HG03159 (cell line): ENCODE measurements around the gene GPR158.
"Not testable (repeated sequence)": the region's sequence is repeated elsewhere in the genome, so short reads cannot be mapped to it uniquely, and the experiment has no call there.

ENCODE experiments used
- ATAC-seq: cut with Tn5 transposase; IDR thresholded peaks from one replicate; pipeline ENCODE4 v1.9.1; 2021; ENCODE audit warnings: mild to moderate bottlenecking, moderate library complexity; ENCODE audit not compliant: unreplicated experiment

The GPR158 gene, protein sequence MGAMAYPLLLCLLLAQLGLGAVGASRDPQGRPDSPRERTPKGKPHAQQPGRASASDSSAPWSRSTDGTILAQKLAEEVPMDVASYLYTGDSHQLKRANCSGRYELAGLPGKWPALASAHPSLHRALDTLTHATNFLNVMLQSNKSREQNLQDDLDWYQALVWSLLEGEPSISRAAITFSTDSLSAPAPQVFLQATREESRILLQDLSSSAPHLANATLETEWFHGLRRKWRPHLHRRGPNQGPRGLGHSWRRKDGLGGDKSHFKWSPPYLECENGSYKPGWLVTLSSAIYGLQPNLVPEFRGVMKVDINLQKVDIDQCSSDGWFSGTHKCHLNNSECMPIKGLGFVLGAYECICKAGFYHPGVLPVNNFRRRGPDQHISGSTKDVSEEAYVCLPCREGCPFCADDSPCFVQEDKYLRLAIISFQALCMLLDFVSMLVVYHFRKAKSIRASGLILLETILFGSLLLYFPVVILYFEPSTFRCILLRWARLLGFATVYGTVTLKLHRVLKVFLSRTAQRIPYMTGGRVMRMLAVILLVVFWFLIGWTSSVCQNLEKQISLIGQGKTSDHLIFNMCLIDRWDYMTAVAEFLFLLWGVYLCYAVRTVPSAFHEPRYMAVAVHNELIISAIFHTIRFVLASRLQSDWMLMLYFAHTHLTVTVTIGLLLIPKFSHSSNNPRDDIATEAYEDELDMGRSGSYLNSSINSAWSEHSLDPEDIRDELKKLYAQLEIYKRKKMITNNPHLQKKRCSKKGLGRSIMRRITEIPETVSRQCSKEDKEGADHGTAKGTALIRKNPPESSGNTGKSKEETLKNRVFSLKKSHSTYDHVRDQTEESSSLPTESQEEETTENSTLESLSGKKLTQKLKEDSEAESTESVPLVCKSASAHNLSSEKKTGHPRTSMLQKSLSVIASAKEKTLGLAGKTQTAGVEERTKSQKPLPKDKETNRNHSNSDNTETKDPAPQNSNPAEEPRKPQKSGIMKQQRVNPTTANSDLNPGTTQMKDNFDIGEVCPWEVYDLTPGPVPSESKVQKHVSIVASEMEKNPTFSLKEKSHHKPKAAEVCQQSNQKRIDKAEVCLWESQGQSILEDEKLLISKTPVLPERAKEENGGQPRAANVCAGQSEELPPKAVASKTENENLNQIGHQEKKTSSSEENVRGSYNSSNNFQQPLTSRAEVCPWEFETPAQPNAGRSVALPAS (N-terminal part only)

DNA sequence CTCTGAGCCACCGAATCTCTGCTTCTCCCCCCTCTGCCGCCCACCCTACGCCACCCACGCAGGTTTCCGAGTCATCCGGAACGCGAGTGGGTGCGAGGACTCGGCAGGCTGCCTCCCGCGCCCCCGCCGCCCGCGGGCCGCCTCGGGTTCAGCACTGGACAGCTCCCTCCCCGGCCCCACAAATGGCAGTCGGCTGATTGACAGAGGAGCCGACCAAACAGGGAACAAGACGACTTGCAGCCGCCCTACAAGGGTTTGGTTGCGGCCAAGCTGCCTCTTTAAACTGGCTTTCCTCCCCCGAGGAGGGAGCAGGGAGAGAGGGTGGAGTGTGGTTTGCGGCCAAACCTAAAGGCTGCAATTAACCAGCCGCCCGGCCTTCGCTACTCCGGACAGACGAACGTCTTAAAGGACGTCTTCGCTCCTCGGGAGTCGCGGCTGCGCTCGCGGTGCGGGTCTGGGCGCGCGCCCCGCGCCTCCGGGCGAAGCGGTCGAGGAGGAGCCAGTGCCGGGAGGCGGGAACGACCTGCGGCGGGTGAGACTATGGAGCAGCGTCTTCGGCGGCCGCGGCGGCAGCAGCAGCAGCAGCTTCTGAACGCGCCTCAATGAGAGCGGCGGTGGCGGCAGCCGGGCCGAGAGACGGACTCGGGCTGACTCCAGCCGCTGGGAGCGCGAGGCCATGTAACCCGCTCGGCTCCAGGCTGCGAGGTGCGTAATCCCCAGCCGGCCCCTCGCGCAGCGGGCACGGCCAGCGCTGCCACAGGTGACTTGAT is at the start of gene GPR158:
Gene GPR158 (plus strand): TSS at position 541 of the 770 bp plus-strand sequence. CDS start 420 bp downstream, outside the sequence.
- peak; percentile 83 for ATAC-seq

DNA sequence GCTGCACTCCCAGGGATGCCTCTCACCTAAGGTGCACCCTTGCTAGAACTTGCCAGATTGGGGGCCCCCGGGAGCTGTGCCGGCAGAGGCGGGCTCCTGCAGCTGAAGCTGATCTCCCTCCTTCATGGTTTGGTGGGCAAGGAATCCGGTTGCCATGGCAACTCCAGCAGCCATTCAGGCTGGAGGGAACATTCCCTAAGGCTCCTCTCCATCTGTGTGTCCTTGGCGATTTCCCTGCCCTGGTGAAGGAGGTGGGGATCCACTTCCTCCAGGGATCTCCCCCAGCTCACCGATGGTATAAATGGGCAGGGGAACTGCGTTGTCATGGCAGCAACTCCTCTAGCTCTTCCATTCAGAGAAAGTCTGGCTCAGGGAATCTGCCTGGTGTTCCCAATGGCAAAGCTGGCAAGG is 49.6 kb upstream of the GPR158 start:
- no peak for ATAC-seq

DNA sequence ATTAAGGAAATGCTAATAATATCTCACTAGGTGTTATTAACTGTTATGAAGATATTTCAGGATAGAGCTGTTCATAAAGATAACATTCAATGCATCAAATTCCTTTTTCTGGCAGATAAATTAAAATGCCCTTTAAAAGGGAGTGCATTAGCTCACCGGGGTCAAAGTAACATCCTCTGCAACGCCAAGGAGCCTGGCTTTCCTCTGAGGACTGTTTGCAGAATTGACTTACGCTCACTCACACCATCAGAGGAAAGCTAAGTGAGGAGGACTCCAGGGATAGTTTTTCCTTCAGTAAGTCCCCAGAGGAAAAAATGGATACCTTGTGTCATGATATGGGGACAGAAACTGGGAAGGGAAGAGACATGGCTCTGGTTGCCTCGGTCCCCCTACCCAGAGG is 45.2 kb upstream of the GPR158 start:
- ATAC-seq, result no peak

DNA sequence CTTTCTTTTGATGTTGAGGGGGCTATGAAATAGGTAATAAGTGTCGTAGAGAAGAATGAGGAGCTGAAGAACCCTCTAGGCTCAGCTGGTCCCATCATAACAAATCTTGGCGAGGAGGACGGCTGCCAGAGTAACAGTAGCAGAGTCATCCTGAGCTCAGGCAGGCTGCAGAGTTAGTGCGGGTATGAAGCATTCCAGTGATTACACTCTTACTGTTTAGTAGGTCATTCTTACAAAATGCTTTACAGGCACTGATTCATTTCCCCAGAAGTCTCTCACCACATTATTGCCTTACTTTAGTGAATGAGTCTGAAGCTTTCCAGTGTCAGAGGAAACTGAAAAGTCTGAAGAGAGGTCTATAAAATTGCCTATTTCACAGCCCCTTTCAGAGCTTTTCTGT is 43.9 kb upstream of the GPR158 start:
- ATAC-seq, result no peak

DNA sequence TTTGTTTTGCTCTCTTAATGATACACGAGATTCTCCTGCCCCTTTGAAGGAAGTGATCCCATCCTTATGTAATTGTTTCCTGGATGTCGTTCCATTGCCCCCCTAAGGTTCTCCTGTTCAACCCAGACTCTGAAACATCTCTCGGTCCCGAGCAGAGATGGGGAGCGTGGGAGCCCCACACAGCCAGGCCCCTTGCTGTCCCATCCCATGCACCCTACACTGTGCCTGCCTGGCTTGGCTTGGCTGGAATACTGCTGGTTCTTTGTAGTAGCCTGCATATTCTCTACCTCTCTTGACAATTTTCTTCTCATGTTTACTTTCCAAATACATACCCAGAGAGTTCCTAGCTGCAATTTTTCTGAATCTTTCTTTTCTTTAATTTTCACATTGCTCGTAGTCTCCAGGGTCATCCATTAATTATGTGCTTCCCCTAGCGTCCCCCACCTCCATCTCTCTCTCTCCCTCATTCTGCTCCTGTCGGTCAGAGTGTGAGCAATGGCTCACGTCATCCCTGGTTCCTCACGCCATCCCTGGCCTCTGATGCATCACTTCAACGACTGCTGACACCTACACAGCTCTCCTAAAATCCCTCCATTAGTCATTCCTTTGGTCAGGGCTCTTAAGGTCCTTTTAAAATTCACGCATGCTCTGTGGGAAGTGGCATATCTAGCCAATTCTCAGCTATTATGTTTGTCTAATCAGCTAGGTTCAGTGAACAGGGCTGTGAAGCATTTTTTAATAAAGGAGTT is 32.5 kb upstream of the GPR158 start:
- ATAC-seq, result no peak

DNA sequence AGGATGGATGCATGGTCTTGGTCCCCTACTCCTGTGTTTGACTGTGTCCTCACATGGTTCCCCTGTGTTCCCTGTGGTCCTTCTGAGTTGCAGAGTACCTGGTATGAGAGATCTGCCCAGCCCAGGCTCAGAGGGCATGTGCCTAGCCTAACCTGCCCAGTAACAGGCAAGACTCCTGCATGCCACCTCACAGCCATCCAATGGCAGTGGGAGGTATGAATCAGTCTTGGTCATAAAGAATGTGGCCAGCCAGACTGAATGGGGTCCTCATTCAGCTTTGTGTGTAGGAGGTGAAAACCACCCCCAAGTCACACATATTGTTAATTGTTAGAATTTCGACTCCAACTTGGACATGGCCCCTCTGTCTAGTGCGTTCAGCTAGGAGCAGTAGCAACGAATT is 17.2 kb upstream of the GPR158 start:
- ATAC-seq, result no peak

DNA sequence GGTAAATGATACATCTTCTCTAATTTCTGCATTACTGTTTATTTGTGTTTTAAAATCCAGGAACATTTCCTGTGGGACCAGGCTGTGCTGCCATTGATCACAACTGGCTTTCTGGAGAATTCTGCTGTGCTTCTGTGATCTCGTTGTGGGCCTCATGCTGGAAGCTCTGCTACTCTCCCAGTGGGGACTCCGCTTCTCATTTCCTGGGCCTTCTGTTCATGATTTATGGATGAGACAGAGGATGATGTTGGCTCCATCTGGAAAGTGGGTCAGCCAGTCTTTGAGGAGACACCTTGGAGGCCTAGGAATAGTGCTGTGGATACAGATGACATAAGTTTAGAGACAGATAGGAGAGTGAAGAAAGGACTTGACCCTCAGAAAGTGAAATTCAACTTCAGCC is 15.2 kb upstream of the GPR158 start:
- ATAC-seq, result no peak

DNA sequence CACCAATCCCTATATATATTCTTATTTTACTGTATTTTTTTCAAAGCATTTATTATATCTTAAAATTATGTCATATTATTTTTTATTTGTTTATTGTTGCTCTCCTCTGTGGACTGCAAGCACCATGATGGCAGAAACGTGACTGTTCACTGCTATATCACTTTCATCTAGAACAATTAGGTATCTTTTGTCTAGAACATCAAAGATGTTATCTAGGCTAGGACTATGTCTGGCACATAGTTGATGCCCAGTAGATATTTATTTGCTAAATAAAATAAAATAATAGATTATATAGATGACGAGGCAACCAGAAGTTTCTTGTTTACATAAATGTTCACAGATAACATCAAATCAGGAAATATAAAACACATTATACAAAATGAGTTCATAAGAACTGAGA is 12.4 kb upstream of the GPR158 start:
- no peak for ATAC-seq

DNA sequence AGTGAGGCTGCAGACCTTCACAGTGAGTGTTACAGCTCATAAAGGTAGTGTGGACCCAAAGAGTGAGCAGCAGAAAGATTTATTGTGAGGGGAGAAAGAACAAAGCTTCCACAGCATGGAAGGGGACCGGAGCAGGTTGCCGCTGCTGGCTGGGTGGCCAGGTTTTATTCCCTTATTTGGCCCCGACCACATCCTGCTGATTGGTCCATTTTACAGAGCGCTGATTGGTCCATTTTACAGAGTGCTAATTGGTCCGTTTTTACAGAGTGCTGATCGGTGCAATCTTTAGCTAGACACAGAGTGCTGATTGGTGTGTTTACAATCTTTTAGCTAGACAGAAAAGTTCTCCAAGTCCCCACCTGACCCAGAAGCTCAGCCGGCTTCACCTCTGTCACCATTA is 11.3 kb upstream of the GPR158 start:
- ATAC-seq, result not testable (repeated sequence)

DNA sequence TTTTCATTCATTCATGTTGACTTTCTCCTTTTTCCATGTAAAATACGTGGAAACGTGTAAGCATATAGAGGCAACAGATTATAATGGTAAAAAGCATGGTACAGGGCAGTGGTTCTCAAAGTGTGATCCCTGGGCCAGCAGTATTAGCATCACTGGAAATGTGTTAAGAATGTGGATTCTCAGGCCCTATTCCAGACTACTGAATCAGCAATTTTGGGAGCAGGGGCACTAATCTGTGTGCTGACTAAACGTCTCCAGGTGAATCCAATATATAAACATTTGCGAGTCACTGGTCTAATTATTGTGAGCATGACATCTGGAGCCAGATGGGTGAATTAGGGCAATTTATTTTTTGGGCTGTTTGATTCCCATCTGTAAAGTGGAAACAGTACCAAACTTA is 5.1 kb upstream of the GPR158 start:
- no peak for ATAC-seq

DNA sequence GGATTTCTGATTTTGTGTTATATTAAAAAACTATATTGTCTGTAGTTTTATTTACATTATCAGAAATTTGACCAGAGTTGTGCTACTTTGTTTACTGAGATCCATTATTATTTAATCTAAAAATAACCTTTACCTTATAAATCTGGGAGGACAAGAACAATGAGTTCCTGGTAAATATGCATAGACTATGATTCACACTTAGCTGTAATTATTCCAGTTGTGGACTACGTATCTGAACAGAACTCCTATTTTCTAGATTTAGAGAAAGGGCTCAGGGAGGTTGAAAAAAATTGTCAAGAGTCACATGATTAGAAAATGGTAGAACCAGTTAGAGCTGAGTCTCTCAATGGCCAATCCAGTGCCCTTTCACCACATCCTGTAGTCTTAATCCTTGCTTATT is 4.2 kb upstream of the GPR158 start:
- ATAC-seq, result no peak

DNA sequence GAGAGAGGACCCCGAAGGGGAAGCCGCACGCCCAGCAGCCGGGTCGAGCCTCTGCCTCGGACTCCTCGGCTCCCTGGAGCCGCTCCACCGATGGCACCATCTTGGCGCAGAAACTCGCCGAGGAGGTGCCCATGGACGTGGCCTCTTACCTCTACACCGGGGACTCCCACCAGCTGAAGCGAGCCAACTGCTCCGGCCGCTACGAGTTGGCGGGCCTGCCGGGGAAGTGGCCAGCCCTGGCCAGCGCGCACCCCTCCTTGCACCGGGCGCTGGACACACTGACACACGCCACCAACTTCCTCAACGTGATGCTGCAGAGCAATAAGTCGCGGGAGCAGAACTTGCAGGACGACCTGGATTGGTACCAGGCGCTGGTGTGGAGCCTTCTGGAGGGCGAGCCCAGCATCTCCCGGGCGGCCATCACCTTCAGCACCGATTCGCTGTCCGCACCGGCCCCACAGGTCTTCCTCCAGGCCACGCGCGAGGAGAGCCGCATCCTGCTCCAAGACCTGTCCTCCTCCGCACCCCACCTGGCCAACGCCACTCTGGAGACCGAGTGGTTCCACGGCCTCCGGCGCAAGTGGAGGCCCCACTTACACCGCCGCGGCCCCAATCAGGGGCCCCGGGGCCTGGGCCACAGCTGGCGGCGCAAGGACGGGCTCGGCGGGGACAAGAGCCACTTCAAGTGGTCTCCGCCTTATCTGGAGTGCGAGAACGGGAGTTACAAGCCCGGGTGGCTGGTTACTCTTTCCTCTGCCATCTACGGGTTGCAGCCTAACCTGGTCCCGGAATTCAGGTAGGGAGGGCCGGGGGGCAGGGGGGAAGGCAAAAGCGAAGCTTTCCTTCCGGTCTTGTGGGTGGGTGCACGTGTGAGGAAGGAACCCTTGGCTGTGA is 973 bp downstream of the GPR158 start:
- no peak for ATAC-seq

DNA sequence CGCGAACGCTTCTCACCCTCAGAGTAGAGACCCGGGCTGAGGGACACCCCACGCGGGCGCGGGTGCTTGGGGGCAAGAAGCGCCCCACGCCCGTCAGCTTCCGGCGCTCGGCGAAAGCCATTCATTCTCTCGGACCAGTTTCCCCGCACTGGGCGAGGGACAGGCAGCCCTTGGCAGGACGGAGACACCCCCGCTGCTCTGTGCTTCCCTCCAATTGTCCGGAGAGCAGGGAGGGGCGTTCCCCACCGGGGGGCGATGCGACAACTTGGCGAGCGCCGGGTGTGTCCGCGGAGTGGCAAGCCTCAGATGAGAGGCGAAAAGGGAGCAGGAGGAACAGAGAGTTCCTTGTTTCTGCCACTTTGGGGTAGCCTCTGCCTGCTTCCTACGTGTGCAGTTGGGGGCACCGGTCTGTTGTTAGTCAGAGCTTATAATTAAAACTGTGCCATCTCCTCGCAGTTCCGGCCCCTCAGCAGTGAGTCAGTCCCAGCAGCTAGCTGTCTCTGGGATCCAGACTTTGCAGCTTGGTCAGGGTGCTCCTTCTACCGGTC is 1.7 kb downstream of the GPR158 start:
- no peak for ATAC-seq

DNA sequence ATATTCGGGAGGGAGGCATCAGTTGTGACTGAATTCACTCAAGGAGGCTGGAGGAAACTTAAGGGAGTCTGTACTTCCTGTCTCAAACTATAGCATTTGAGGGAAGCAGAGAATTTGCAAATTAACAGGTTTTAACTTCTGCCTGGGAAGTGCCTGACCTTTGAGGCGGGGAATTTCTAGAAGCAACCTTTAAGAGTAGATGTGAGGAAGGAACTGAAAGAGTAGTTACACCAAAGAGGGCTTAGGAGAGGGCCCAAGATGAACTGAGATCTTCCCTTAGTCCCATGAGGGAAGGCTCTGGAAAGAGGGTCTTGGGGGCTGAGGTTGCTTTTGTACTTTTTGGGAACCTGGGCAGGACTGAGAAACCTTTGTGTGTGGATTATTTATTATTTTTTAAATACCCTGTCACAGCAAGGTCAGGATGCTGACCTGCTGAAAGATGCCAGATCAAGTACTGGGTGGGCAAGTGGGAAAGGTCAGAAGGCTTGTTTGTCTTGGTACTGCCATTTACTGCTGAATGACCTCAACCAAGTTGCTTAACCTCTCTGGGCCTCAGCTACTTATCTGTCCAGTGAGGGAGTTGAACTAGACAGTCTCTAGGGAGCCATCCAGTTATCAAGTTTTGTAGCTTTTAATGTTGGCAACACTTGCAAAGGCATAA is 2.4 kb downstream of the GPR158 start:
- ATAC-seq, result no peak

DNA sequence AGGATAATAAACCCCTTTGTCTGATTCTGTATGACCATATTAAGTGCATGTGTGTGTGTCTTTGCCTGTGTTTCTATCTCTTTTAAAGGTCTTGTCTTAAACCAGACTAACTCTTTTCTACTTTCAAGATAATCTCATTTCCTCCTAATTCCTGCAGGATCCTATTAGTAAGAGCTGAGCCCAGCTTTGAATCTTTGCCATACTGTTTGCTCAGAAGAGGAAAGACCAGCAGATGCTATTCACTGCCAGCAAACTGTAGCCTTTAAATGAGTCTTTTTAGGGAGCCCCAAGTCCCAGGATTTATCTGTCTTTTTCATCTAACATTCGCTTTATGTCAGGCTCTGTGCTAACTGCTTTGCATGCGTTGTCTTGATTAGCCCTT is 2.9 kb downstream of the GPR158 start:
- no peak for ATAC-seq

DNA sequence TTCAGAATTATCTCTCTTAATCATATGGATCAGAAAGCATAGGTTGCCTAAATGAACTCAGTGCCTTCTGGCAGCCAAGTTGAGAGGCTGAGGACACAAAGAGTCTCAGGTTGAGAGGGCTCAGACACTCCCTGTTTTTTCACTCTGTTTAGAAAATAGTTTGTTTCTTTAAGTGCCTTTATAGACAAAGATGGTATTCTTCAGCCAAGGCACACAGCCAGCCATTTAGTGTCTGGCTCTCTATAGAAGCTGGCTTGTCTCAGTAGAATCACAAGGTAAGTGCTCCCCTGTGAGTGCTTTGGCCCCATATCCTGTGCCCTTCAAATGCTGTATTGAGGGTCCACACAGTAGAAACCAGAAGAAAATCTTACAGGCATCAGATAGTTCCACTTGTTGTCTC is 3.6 kb downstream of the GPR158 start:
- ATAC-seq, result no peak

DNA sequence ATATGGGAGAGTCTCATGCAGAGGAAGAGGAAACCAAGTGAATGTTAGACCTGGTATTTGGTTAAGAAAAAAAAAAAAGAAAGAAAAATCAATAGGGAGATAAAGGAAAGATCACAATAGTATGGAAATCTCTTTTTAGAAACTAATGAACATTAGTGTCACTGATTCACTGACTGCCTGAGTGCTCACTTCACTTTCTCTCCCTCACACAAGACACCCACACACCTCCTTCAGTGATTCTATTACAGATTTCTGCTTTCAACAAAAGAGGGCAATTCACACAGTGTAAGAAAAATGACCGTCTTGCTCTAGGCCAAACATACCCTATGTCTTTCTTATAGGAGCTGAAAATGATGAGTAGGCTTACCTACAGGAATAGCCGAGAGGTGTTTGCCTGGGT is 6.0 kb downstream of the GPR158 start:
- ATAC-seq, result no peak

DNA sequence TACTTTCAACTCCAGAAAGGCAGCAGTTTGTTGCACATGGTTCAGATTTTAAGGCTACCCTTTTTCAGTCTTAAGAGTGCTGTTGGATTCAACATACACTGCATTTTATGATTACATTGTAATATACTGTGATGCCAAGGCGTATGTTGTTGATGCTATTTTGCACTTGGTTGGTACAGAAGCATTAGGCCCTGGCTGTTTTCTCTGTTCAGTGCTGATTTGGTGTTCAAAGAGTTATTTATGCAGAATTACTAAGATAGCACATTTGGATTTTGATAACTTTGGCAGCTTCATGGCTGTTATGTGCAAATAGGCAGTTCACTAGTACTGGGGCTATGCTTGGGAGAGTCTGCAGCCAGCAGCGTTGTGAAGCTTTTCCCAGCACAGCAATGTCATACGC is 7.8 kb downstream of the GPR158 start:
- no peak for ATAC-seq
